Heart right ventricle (tissue), 16 donors: Measurements from ENCODE around the gene CAMKV. TPM values are rescaled to one million over a fixed set of nuclear protein-coding genes. Genes with fewer than 3 reads are reported as not detected.

Experiments used
- ATAC-seq, 8 donors: fragments of 200-7000 bp; cut with Tn5 transposase; one replicate each; pipeline ENCODE4 v1.9.1; 2020; ENCODE audit warnings: mild to moderate bottlenecking in 8 of 8, moderate library complexity in 8 of 8, moderate number of reproducible peaks in 1 of 8
- DNase-seq, 2 donors: peaks; one replicate each; pipeline ENCODE4 v3.0.0-alpha.2; 2020
- H3K27ac ChIP-seq, 10 donors: fragments of 200-600 bp; sonication (generic) in 2 of 10; one replicate each; pipeline versions ENCODE4 v1.5.0 to v1.8.0; 2020 to 2022; ENCODE audit warnings: mild to moderate bottlenecking in 3 of 10
- H3K27me3 ChIP-seq, 7 donors: fragments of 200-600 bp; one replicate each; pipeline ENCODE4 v1.8.0; 2021 to 2022; ENCODE audit warnings: mild to moderate bottlenecking in 2 of 7
- H3K36me3 ChIP-seq, 9 donors: fragments of 200-600 bp; sonication (generic) in 1 of 9; one replicate each; pipeline versions ENCODE4 v1.5.0 to v1.8.0; 2020 to 2022; ENCODE audit warnings: mild to moderate bottlenecking in 2 of 9
- H3K4me1 ChIP-seq, 9 donors: fragments of 200-600 bp; sonication (generic) in 1 of 9; one replicate each; pipeline versions ENCODE4 v1.5.0 to v1.8.0; 2020 to 2022; ENCODE audit warnings: mild to moderate bottlenecking in 4 of 9
- H3K4me3 ChIP-seq, 10 donors: fragments of 200-600 bp; sonication (generic) in 2 of 10; one replicate each; pipeline versions ENCODE4 v1.5.0 to v1.8.0; 2020 to 2022; ENCODE audit warnings: mild to moderate bottlenecking in 7 of 10, moderate library complexity in 2 of 10
- H3K9me3 ChIP-seq, 11 donors: fragments of 200-600 bp in 10 of 11; sonication (generic) in 2 of 11; one replicate each; pipeline versions ENCODE4 v1.5.0 to v1.8.0; 2013 to 2022; ENCODE audit warnings: mild to moderate bottlenecking in 2 of 11, control low read depth in 1 of 11, moderate library complexity in 1 of 11
- CTCF ChIP-seq, 9 donors: fragments of 200-600 bp; sonication (generic) in 2 of 9; IDR thresholded peaks; one replicate each; pipeline versions ENCODE4 v1.5.0 to v1.8.0; 2021 to 2022; ENCODE audit warnings: antibody characterized with exemption in 9 of 9, mild to moderate bottlenecking in 5 of 9, moderate library complexity in 1 of 9
- WGBS, 2 donors: extraction: QIAGEN DNeasy Blood & Tissue Kit; methylation state at CpG; one replicate each; pipeline ENCODE4 v1.1.7; 2013; ENCODE audit warnings: inconsistent platforms in 1 of 2; 5-methylcytosine and 5-hydroxymethylcytosine counted together
- intact Hi-C, 10 donors: fragments of 100-400 bp; cut with DNase I; formaldehyde crosslinking; loops; one replicate each; pipeline versions ENCODE4 v1.11.1 to v1.14.2; 2022
- polyA plus RNA-seq, 2 donors: library from polyadenylated mRNA; stranded (reverse); fragments of 200-250 nt; gene quantifications; one replicate each; pipeline ENCODE4 v1.2.3, GENCODE V29; 2013
- total RNA-seq, 10 donors: library from RNA; stranded (reverse); fragmentation: NEBNext Ultra II Directional in 3 of 10; extraction: Animal tissue kit (Norgen Biotek cat#: 25700) in 3 of 10; gene quantifications; one replicate each; pipeline versions ENCODE4 v1.2.1 to v1.2.4, GENCODE V29; 2021 to 2023
- donor health status: Arrhythmogenic right ventricular cardiomyopathy.
- donor health status: ischemic (EF 13 %, LVEDD 7.1; RV severe dilation, severe dysfunction).
- donor health status: healthy with polysubstance abuse.
- donor health status: DM: no; HTN: yes; CAD: no.
- donor health status: DM: no; HTN: no; CAD: no.
- donor health status: ischemic (EF 25% LVEDD 6.9; RV normal size, moderate dysfunction).
- donor health status: ischemic (EF 25% LVEDD 5.7; RV mildly dilated, moderate dysfunction).
- donor health status: healthy.
- donor health status: DM: yes; HTN: yes; CAD: no.
- donor health status: Ischemic cardiomyopathy.
- donor health status: ischemic (EF 35%, LVEDD 5.7; RV mildly dilated, moderate dysfunction).
- donor health status: nonischemic (EF 11% LVEDD 7.7; RV severe dilation, severe dysfunction).
- donor health status: DM: yes; HTN: yes; CAD: no.
- donor health status: PGD.
- donor health status: ischemic (EF 29% LVEDD 5.4; RV normal size, mild dysfunction).
- donor health status: nonischemic (EF 23%, LVEDD 6.1; RV moderate dilation, normal function).

CAMKV gene
- total and polyA plus RNA-seq, 12 donors, result not detected

GRCh38 chr3:49876567-49876966, 6.9 kb upstream of the CAMKV start:
- DNase-seq, result no peak
- Histone ChIP-seq H3K4me3 (no peak overlapping the region), H3K4me1 (peaks cover under 1 to 20% (median 13%) of the 10 kb centered on the region in 9 donors), H3K27me3 (peaks cover 0 to 7% (median under 1%) of the 10 kb centered on the region in 7 donors), H3K9me3 (no peaks in the 10 kb centered on the region), H3K27ac (no peak overlapping the region), H3K36me3 (no peaks in the 10 kb centered on the region)
- intact Hi-C loops, result no loop called here
- ATAC-seq, result no peak
- no peak for TF ChIP-seq CTCF (IDR thresholded peaks at IDR 0.05)
- 85 to 90% methylated on average over 5 of the region's 5 CpGs for WGBS, 2 donors

- peaks cover 6 to 36% (median 30%) of the 10 kb centered on the region in 7 donors for H3K27me3 ChIP-seq
- no peak for TF ChIP-seq CTCF (IDR thresholded peaks at IDR 0.05)
- WGBS, 2 donors, result 88 to 92% methylated on average over 8 of the region's 8 CpGs
- intact Hi-C loops, result no loop called here
- H3K36me3 ChIP-seq, result no peaks in the 10 kb centered on the region
- no peak for DNase-seq
- H3K4me1 ChIP-seq, result peaks cover 3 to 16% (median 12%) of the 10 kb centered on the region in 9 donors
- H3K4me3 ChIP-seq, result no peak overlapping the region
- no peak overlapping the region for H3K27ac ChIP-seq
- no peak for ATAC-seq
- H3K9me3 ChIP-seq, result no peaks in the 10 kb centered on the region
Measured at GRCh38 chr3:49873623-49874022, 3.9 kb upstream of the CAMKV start.

- H3K27me3 ChIP-seq, result peaks cover 10 to 44% (median 38%) of the 10 kb centered on the region in 7 donors
- H3K4me1 ChIP-seq, result peaks cover 3 to 16% (median 12%) of the 10 kb centered on the region in 9 donors
- TF ChIP-seq CTCF (IDR thresholded peaks at IDR 0.05), result no peak
- H3K9me3 ChIP-seq, result no peaks in the 10 kb centered on the region
- WGBS, 2 donors, result 74 to 75% methylated on average over 4 of the region's 4 CpGs
- intact Hi-C loops, result no loop called here
- no peak overlapping the region for H3K27ac ChIP-seq
- ATAC-seq (peak in 1 of 8 donors; percentile 6), DNase-seq (no peak)
- H3K4me3 ChIP-seq, result no peak overlapping the region
- H3K36me3 ChIP-seq, result no peaks in the 10 kb centered on the region
Measured at GRCh38 chr3:49872801-49873281, 3.1 kb upstream of the CAMKV start.

- 43 to 56% methylated on average over 10 of the region's 10 CpGs for WGBS, 2 donors
- ATAC-seq, result no peak
- intact Hi-C loops, result no loop called here
Measured at GRCh38 chr3:49871531-49872153, 1.9 kb upstream of the CAMKV start.

More at GRCh38 chr3:49871531-49872153, 1.9 kb upstream of the CAMKV start:
- H3K9me3 ChIP-seq, result no peaks in the 10 kb centered on the region
- DNase-seq, result no peak
- no peak for TF ChIP-seq CTCF (IDR thresholded peaks at IDR 0.05)
- H3K27ac ChIP-seq, result no peak overlapping the region
- peaks cover 3 to 16% (median 12%) of the 10 kb centered on the region in 9 donors for H3K4me1 ChIP-seq
- peaks cover 10 to 49% (median 41%) of the 10 kb centered on the region in 7 donors for H3K27me3 ChIP-seq
- H3K4me3 ChIP-seq, result no peak overlapping the region
- no peaks in the 10 kb centered on the region for H3K36me3 ChIP-seq
